UCSD-AML1 (cell line): Measurements from ENCODE around the gene ATG14.

Experiments
- DNase-seq: peaks from one replicate; lab custom pipeline; 2025; ENCODE audit not compliant: unreplicated experiment; lab: John Stamatoyannopoulos, UW

ATG14 gene

DNA sequence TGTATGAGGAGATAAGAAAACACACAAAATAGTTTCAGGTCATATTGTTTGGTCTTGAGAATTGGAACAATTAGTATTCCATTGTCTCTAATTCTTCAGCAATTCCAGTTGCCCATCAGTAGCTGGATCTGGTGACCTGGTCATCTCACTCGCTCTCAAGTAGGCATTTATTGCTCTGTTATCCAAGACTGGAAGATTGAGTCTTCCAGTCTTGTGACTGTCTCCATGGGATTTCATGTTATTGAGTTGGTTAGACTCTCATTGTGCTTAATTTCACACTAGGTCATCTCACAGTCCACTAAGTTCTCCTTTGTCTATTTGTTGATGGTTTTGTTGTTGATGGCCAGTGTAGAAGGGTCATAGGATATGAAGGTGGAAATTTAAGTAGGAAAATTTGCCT, 92.9 kb downstream of the ATG14 start:
- no peak for DNase-seq

DNA sequence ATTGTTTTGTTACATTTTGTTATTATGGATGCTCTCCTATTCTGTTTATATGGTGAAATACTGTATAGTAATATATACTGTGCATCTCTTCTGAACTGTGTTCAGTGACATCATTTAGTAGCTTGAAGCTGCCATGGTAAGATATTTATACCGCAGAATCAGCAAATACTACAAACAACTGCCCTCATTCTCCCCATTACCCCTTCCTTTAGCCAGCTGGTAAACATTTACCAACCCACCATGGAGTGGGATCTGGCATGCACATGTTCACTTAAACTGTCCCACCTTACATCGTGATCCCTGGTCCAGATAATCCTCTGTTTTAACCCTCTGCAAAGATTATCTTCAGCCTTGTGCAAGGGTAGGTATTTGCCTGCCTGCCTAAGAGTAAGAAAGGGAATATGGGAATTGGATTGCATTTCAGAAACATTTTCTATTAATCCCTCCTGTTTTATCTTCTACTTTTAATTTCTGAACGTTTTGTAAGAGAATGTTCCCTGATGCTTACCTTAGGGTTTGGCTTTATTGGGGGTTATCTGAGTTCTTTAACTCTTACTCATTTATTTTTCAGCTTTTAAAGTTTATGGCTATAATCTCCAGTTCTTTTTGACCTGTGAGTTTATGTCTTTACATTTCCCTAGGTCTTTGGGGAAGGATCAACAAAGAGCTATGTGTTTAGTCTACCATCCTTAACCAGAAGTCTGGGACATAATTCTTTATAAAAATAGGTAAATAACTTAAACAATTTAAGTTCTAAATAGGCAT, 93.9 kb downstream of the ATG14 start:
- DNase-seq: no peak

GRCh38 chr14:55316564-55316963, 95.1 kb downstream of the ATG14 start:
- DNase-seq: no peak
